Adipocyte (in vitro differentiated cells): ENCODE measurements around the gene SRPK2.
A peak's percentile ranks its signal among the peaks of the same experiment; 100 is the strongest.
"Not testable (repeated sequence)": the region's sequence is repeated elsewhere in the genome, so short reads cannot be mapped to it uniquely, and the experiment has no call there.

ENCODE experiments used
- DNase-seq: peaks from one replicate; pipeline ENCODE4 v3.0.0-alpha.2; 2015; ENCODE audit warnings: low read depth
- H3K27me3 ChIP-seq: replicated peaks from 2 replicates; pipeline ENCODE4 v1.7.0; 2013; ENCODE audit warnings: mild to moderate bottlenecking, low read length, moderate library complexity; ENCODE audit not compliant: control insufficient read depth, insufficient read depth
- H3K36me3 ChIP-seq: 2 replicates; pipeline ENCODE4 v1.7.0; 2013; ENCODE audit warnings: low read length, mild to moderate bottlenecking, moderate library complexity; ENCODE audit not compliant: control insufficient read depth, insufficient read depth, severe bottlenecking
- H3K4me1 ChIP-seq: 2 replicates; pipeline ENCODE4 v1.7.0; 2013; ENCODE audit warnings: mild to moderate bottlenecking, low read length, moderate library complexity; ENCODE audit not compliant: control insufficient read depth, insufficient read depth
- H3K4me3 ChIP-seq: 2 replicates; pipeline ENCODE4 v1.7.0; 2013; ENCODE audit warnings: mild to moderate bottlenecking, low read length, moderate library complexity
- H3K9ac ChIP-seq: 2 replicates; pipeline ENCODE4 v1.7.0; 2013; ENCODE audit warnings: mild to moderate bottlenecking, low read length, moderate library complexity
- H3K9me3 ChIP-seq: 2 replicates; pipeline ENCODE4 v1.7.0; 2013; ENCODE audit warnings: mild to moderate bottlenecking, low read length, moderate library complexity; ENCODE audit not compliant: control insufficient read depth

SRPK2 gene

GRCh38 chr7:105250706-105251105 lies 138.0 kb downstream of the SRPK2 start:
- Histone ChIP-seq H3K36me3 (no peaks in the 10 kb centered on the region), H3K9me3 (no peaks in the 10 kb centered on the region), H3K9ac (no peak overlapping the region), H3K4me1 (peaks cover 26% of the 10 kb centered on the region), H3K27me3 (no peaks in the 10 kb centered on the region), H3K4me3 (no peak overlapping the region)
- no peak for DNase-seq

DNA sequence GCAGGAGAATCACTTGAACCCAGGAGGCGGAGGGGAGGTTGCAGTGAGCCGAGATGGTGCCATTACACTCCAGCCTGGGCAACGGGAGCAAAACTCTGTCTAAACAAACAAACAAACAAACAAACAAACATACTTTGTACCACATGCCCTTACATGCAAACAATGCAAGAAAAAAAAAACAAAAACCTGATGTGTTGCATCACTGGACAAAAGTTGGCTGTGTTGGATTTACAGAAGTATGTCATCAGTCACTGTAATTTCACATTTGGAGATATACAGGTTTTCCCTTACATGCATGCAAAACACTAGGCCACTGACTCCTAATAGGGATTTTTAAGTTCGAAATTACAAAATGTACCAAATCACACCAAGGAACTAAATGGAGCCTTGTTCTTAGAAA lies 138.5 kb downstream of the SRPK2 start:
- no peaks in the 10 kb centered on the region for H3K9me3 ChIP-seq
- no peak overlapping the region for H3K4me3 ChIP-seq
- H3K9ac ChIP-seq: no peak overlapping the region
- no peaks in the 10 kb centered on the region for H3K27me3 ChIP-seq
- peak; percentile 61 for DNase-seq
- H3K4me1 ChIP-seq: peaks cover 31% of the 10 kb centered on the region
- H3K36me3 ChIP-seq: no peaks in the 10 kb centered on the region

- Histone ChIP-seq H3K9ac (no peak overlapping the region), H3K27me3 (no peaks in the 10 kb centered on the region), H3K9me3 (no peaks in the 10 kb centered on the region), H3K4me1 (peaks cover 32% of the 10 kb centered on the region), H3K36me3 (no peaks in the 10 kb centered on the region), H3K4me3 (no peak overlapping the region)
- DNase-seq: peak; percentile 45
These were observed 139.5 kb downstream of the SRPK2 start for GRCh38 chr7:105249216-105249615.

GRCh38 chr7:105246679-105247078 lies 142.0 kb downstream of the SRPK2 start:
- no peak for DNase-seq
- no peaks in the 10 kb centered on the region for H3K36me3 ChIP-seq
- H3K9ac ChIP-seq: no peak overlapping the region
- peaks cover 32% of the 10 kb centered on the region for H3K4me1 ChIP-seq
- no peak overlapping the region for H3K4me3 ChIP-seq
- no peaks in the 10 kb centered on the region for H3K9me3 ChIP-seq
- no peaks in the 10 kb centered on the region for H3K27me3 ChIP-seq

- Histone ChIP-seq H3K9ac (no peak overlapping the region), H3K4me1 (peaks cover 32% of the 10 kb centered on the region), H3K36me3 (no peaks in the 10 kb centered on the region), H3K4me3 (no peak overlapping the region), H3K9me3 (no peaks in the 10 kb centered on the region), H3K27me3 (no peaks in the 10 kb centered on the region)
- no peak for DNase-seq
These were observed 142.5 kb downstream of the SRPK2 start for GRCh38 chr7:105246256-105246655.

DNA sequence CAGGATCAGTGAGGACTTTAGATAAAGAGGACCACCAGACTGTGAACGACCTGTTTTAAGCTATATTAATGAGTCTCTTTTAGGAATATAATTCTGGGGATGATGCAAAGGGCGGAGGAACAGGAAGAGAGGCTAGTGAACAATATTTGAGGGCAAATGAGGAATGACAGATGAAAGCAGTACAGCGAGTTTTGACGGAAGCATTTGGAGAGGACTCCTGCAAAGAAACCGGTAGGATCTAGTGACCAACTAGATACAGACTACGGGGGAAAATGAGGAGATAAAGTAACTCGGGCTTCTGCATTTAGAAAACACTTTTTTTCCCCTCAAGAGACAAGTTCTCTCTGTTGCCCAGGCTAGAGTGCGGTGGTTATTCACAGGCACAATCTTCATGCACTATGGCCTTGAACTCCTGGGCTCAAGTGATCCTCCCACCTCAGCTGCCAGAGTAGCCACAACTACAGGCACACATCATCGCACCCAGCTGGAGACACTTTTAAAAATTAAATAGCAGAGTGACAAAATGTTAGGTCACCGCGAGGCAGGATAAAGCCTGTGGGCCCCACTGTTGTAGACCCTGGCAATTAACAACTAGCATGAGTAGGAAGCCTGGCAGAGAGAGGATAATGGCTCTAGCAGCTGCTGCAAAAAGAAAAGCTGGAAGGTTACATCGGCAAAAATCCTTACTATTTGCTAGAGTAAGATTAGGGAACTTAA lies 143.2 kb downstream of the SRPK2 start:
- no peaks in the 10 kb centered on the region for H3K27me3 ChIP-seq
- H3K9me3 ChIP-seq: no peaks in the 10 kb centered on the region
- no peaks in the 10 kb centered on the region for H3K36me3 ChIP-seq
- no peak overlapping the region for H3K4me3 ChIP-seq
- DNase-seq: no peak
- H3K9ac ChIP-seq: no peak overlapping the region
- peaks cover 25% of the 10 kb centered on the region for H3K4me1 ChIP-seq

GRCh38 chr7:105244594-105244993 lies 144.1 kb downstream of the SRPK2 start:
- Histone ChIP-seq H3K4me3 (no peak overlapping the region), H3K27me3 (no peaks in the 10 kb centered on the region), H3K9ac (no peak overlapping the region), H3K9me3 (no peaks in the 10 kb centered on the region), H3K36me3 (no peaks in the 10 kb centered on the region), H3K4me1 (peaks cover 17% of the 10 kb centered on the region)
- no peak for DNase-seq

DNA sequence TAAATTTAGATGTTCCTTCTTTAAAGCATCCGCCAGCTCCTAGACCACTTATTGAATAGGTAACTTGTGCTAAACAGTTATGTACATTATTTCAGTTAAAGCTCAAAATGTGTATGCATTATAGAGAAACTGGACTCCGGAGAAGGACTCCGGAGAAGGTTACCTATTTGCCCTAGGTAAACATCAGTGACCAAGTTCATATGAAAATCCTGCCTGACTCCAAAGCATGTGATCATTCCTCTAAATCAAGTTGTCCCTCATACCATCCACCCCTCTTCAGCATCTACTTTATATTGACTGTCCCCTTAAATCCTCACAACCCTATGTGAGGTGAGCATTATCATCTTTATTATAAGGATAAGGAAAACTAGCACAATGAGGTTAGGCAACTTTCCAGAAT lies 147.5 kb downstream of the SRPK2 start:
- H3K9me3 ChIP-seq: no peaks in the 10 kb centered on the region
- H3K27me3 ChIP-seq: no peaks in the 10 kb centered on the region
- no peak for DNase-seq
- no peak overlapping the region for H3K9ac ChIP-seq
- H3K36me3 ChIP-seq: no peaks in the 10 kb centered on the region
- H3K4me1 ChIP-seq: peaks cover 6% of the 10 kb centered on the region
- no peak overlapping the region for H3K4me3 ChIP-seq

GRCh38 chr7:105238198-105238765 lies 150.4 kb downstream of the SRPK2 start:
- Histone ChIP-seq H3K36me3 (no peaks in the 10 kb centered on the region), H3K9ac (no peak overlapping the region)
- no peak for DNase-seq

GRCh38 chr7:105234886-105235285 lies 153.8 kb downstream of the SRPK2 start:
- no peaks in the 10 kb centered on the region for H3K27me3 ChIP-seq
- DNase-seq: no peak
- H3K36me3 ChIP-seq: peaks cover 13% of the 10 kb centered on the region

More at GRCh38 chr7:105238198-105238765, 150.4 kb downstream of the SRPK2 start:
- H3K4me3 ChIP-seq: no peak overlapping the region
- no peaks in the 10 kb centered on the region for H3K27me3 ChIP-seq
- no peaks in the 10 kb centered on the region for H3K4me1 ChIP-seq
- no peaks in the 10 kb centered on the region for H3K9me3 ChIP-seq

GRCh38 chr7:105232829-105233291 lies 155.9 kb downstream of the SRPK2 start:
- H3K27me3 ChIP-seq, DNase-seq, H3K4me1 ChIP-seq, H3K4me3 ChIP-seq, H3K9me3 ChIP-seq, H3K9ac ChIP-seq: not testable (repeated sequence)
- peaks cover 13% of the 10 kb centered on the region for H3K36me3 ChIP-seq

More at GRCh38 chr7:105234886-105235285, 153.8 kb downstream of the SRPK2 start:
- no peaks in the 10 kb centered on the region for H3K9me3 ChIP-seq
- no peaks in the 10 kb centered on the region for H3K4me1 ChIP-seq
- no peak overlapping the region for H3K9ac ChIP-seq
- no peak overlapping the region for H3K4me3 ChIP-seq
